SJCRH30 (cell line): Measurements from ENCODE around the gene RAVER1. TPM values are rescaled to one million over a fixed set of nuclear protein-coding genes. Genes with fewer than 3 reads are reported as not detected.

Experiments
- DNase-seq, 2 experiments: peaks; one replicate each; pipeline ENCODE4 v3.0.0-alpha.2; 2015 to 2020
- H3K27ac ChIP-seq: fragments of 250-450 bp; sonication (Bioruptor Pico); 2 replicates; pipeline ENCODE4 v1.5.1; 2020; ENCODE audit warnings: mild to moderate bottlenecking, moderate library complexity
- H3K27me3 ChIP-seq: fragments of 250-450 bp; sonication (Bioruptor Pico); 2 replicates; pipeline ENCODE4 v1.5.1; 2020; ENCODE audit warnings: mild to moderate bottlenecking, moderate library complexity
- H3K36me3 ChIP-seq: fragments of 250-450 bp; sonication (Bioruptor Pico); 2 replicates; pipeline ENCODE4 v1.5.1; 2020; ENCODE audit warnings: mild to moderate bottlenecking, moderate library complexity
- H3K4me1 ChIP-seq: fragments of 250-450 bp; sonication (Bioruptor Pico); 2 replicates; pipeline ENCODE4 v1.5.1; 2020; ENCODE audit warnings: mild to moderate bottlenecking, moderate library complexity
- H3K4me3 ChIP-seq: fragments of 250-450 bp; sonication (Bioruptor Pico); 2 replicates; pipeline ENCODE4 v1.5.1; 2020; ENCODE audit warnings: mild to moderate bottlenecking, moderate library complexity
- H3K9me3 ChIP-seq: fragments of 250-450 bp; sonication (Bioruptor Pico); replicated peaks from 2 replicates; pipeline ENCODE4 v1.5.1; 2020; ENCODE audit warnings: mild to moderate bottlenecking, moderate library complexity
- total RNA-seq: library from RNA; depleted of rRNA; stranded (reverse); fragments of >200 nt; shearing (Covaris generic); gene quantifications from 2 replicates; pipeline ENCODE4 v1.2.3, GENCODE V29; 2014

RAVER1 gene
- total RNA-seq, 1 experiment from 2014 or later, result 20.1 TPM

DNA sequence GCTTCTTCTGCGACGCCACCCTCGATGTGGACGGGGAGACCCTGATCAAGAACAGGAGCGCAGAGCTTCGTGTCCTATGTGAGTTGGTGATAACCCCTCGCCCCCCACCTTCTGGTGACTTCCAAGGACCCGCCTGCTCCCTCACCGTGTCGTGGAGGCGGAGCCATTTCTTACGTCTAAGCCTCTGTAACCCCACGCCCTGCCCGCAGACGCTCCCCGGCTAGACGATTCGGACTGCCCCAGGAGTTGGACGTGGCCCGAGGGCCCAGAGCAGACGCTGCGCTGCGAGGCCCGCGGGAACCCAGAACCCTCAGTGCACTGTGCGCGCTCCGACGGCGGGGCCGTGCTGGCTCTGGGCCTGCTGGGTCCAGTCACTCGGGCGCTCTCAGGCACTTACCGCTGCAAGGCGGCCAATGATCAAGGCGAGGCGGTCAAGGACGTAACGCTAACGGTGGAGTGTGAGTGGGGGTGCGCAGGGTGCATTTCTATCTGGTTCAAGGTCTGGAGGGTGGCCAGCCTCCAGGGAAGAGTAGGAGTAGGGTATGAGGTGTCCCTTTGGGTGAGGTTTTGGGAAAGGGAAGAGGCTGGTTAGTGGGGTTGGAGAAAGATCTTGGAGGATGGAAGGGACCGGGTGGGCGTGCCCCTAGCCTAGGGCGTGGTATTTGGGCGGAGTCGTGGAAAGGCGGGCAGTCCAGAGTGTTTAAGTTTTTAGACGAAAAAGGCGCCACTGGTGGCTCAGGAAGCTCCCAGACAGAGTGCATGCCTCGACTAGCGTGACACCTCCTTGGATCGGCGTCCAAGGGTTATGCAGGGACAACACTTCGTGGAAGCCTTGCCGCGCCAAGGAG lies 40.3 kb downstream of the RAVER1 start:
- Histone ChIP-seq H3K27me3 (no peaks in the 10 kb centered on the region), H3K4me3 (peak overlapping the region; percentile 52), H3K27ac (no peak overlapping the region), H3K9me3 (no peaks in the 10 kb centered on the region; the same call in 1 of the 2 replicates), H3K4me1 (no peaks in the 10 kb centered on the region), H3K36me3 (no peaks in the 10 kb centered on the region)
- no peak for DNase-seq

GRCh38 chr19:10292206-10292788 lies 41.0 kb downstream of the RAVER1 start:
- Histone ChIP-seq H3K4me1 (no peaks in the 10 kb centered on the region; the same call in 1 of the 2 replicates), H3K4me3 (peak overlapping the region; percentile 52), H3K9me3 (no peaks in the 10 kb centered on the region; the same call in 1 of the 2 replicates), H3K27me3 (no peaks in the 10 kb centered on the region), H3K27ac (no peak overlapping the region), H3K36me3 (no peaks in the 10 kb centered on the region)
- DNase-seq, result peak; percentile 82

DNA sequence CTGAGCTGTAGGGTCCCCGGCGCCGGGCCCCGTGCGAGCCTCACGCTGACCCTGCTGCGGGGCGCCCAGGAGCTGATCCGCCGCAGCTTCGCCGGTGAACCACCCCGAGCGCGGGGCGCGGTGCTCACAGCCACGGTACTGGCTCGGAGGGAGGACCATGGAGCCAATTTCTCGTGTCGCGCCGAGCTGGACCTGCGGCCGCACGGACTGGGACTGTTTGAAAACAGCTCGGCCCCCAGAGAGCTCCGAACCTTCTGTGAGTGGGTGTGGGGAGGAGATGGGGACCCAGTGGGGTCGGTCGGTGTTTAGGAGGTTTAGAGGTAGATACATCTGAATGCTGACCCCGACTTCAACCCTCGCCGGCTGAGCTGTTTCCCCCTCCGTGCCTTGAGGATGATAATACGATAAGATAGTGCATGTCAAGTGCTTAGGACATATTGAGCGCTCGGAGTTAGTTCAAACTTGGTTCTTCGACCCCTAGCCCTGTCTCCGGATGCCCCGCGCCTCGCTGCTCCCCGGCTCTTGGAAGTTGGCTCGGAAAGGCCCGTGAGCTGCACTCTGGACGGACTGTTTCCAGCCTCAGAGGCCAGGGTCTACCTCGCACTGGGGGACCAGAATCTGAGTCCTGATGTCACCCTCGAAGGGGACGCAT lies 41.6 kb downstream of the RAVER1 start:
- DNase-seq, result no peak
- H3K36me3 ChIP-seq, result no peaks in the 10 kb centered on the region
- no peak overlapping the region for H3K27ac ChIP-seq

DNA sequence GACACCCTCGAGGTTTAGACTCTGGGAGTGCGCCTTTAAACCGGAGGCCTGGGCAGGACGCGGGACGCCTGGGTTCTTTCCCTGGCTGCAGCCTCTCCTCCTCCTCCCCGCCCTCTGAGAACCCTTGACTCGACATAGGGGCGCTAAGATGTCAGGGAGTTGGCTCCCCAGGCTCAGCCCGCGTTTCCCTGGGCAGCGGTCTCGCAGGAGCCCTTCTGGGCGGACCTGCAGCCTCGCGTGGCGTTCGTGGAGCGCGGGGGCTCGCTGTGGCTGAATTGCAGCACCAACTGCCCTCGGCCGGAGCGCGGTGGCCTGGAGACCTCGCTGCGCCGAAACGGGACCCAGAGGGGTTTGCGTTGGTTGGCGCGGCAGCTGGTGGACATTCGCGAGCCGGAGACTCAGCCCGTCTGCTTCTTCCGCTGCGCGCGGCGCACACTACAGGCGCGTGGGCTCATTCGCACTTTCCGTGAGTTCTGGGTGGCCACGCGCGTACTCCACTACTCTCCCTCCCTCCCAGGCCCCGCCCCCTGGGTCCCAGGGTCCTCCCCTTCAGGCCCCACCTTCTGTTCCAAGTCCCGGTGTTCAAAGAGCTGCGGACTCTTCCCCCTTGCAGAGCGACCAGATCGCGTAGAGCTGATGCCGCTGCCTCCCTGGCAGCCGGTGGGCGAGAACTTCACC lies 42.3 kb downstream of the RAVER1 start:
- Histone ChIP-seq H3K4me3 (peak overlapping the region; percentile 52), H3K27me3 (no peaks in the 10 kb centered on the region), H3K4me1 (peaks cover 3% of the 10 kb centered on the region; the same call in 1 of the 2 replicates), H3K36me3 (no peaks in the 10 kb centered on the region), H3K9me3 (no peaks in the 10 kb centered on the region; the same call in 1 of the 2 replicates), H3K27ac (no peak overlapping the region)
- peak; percentile 42 to 54 for DNase-seq

More for the DNA sequence above, 41.6 kb downstream of the RAVER1 start:
- Histone ChIP-seq H3K27me3 (no peaks in the 10 kb centered on the region), H3K9me3 (no peaks in the 10 kb centered on the region; the same call in 1 of the 2 replicates), H3K4me3 (peak overlapping the region; percentile 52), H3K4me1 (no peaks in the 10 kb centered on the region; the same call in 1 of the 2 replicates)

- H3K27me3 ChIP-seq, result no peaks in the 10 kb centered on the region
- DNase-seq, result no peak
- peaks cover 3% of the 10 kb centered on the region; the same call in 1 of the 2 replicates for H3K4me1 ChIP-seq
- no peak overlapping the region for H3K4me3 ChIP-seq
- H3K9me3 ChIP-seq, result no peaks in the 10 kb centered on the region; the same call in 1 of the 2 replicates
- no peak overlapping the region for H3K27ac ChIP-seq
- no peaks in the 10 kb centered on the region for H3K36me3 ChIP-seq
Measured at GRCh38 chr19:10290357-10290875, 42.9 kb downstream of the RAVER1 start.

GRCh38 chr19:10289836-10290356 lies 43.4 kb downstream of the RAVER1 start, which contains the start of gene ICAM5:
TSS of gene ICAM5 (plus strand) at chr19:10289952. CDS start at chr19:10290044, 92 bp downstream.
- no peaks in the 10 kb centered on the region for H3K27me3 ChIP-seq
- H3K4me1 ChIP-seq, result peaks cover 3% of the 10 kb centered on the region; the same call in 1 of the 2 replicates
- no peaks in the 10 kb centered on the region; the same call in 1 of the 2 replicates for H3K9me3 ChIP-seq
- no peak for DNase-seq
- no peaks in the 10 kb centered on the region for H3K36me3 ChIP-seq
- no peak within 1 kb of the TSS for H3K27ac ChIP-seq
- H3K4me3 ChIP-seq, result no peak within 1 kb of the TSS

GRCh38 chr19:10289167-10289835 lies 44.0 kb downstream of the RAVER1 start:
- no peak for DNase-seq
- Histone ChIP-seq H3K27me3 (no peaks in the 10 kb centered on the region), H3K36me3 (no peaks in the 10 kb centered on the region), H3K9me3 (no peaks in the 10 kb centered on the region; the same call in 1 of the 2 replicates), H3K4me1 (peaks cover 3% of the 10 kb centered on the region; the same call in 1 of the 2 replicates), H3K4me3 (no peak overlapping the region), H3K27ac (no peak overlapping the region)

GRCh38 chr19:10288662-10289166 lies 44.6 kb downstream of the RAVER1 start:
- Histone ChIP-seq H3K9me3 (no peaks in the 10 kb centered on the region; the same call in 1 of the 2 replicates), H3K27me3 (no peaks in the 10 kb centered on the region), H3K27ac (no peak overlapping the region), H3K4me3 (no peak overlapping the region), H3K36me3 (no peaks in the 10 kb centered on the region), H3K4me1 (peaks cover 3% of the 10 kb centered on the region; the same call in 1 of the 2 replicates)
- no peak for DNase-seq

DNA sequence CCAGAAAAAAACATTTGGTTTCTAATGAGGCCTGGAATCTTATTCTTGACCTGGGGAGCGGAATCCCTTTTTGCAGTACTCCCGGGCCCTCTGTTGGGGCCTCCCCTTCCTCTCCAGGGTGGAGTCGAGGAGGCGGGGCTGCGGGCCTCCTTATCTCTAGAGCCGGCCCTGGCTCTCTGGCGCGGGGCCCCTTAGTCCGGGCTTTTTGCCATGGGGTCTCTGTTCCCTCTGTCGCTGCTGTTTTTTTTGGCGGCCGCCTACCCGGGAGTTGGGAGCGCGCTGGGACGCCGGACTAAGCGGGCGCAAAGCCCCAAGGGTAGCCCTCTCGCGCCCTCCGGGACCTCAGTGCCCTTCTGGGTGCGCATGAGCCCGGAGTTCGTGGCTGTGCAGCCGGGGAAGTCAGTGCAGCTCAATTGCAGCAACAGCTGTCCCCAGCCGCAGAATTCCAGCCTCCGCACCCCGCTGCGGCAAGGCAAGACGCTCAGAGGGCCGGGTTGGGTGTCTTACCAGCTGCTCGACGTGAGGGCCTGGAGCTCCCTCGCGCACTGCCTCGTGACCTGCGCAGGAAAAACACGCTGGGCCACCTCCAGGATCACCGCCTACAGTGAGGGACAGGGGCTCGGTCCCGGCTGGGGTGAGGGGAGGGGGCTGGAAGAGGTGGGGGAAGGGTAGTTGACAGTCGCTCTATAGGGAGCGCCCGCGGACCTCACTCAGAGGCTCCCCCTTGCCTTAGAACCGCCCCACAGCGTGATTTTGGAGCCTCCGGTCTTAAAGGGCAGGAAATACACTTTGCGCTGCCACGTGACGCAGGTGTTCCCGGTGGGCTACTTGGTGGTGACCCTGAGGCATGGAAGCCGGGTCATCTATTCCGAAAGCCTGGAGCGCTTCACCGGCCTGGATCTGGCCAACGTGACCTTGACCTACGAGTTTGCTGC lies 46.3 kb downstream of the RAVER1 start, which contains the start of gene ICAM4:
ICAM4 (plus strand) TSS at position 153 of the 935 bp plus-strand sequence; CDS start at position 211, 58 bp downstream.
- Histone ChIP-seq H3K27ac (peak within 1 kb of the TSS; percentile 73), H3K9me3 (no peaks in the 10 kb centered on the region; the same call in 1 of the 2 replicates), H3K36me3 (no peaks in the 10 kb centered on the region), H3K27me3 (no peaks in the 10 kb centered on the region), H3K4me1 (peaks cover 3% of the 10 kb centered on the region; the same call in 1 of the 2 replicates), H3K4me3 (peak within 1 kb of the TSS; percentile 59)
- peak; percentile 89 to 90 for DNase-seq

DNA sequence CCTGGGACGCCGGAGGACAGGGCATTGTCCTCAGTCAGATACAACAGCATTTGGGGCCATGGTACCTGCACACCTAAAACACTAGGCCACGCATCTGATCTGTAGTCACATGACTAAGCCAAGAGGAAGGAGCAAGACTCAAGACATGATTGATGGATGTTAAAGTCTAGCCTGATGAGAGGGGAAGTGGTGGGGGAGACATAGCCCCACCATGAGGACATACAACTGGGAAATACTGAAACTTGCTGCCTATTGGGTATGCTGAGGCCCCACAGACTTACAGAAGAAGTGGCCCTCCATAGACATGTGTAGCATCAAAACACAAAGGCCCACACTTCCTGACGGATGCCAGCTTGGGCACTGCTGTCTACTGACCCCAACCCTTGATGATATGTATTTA lies 47.9 kb downstream of the RAVER1 start:
- Histone ChIP-seq H3K36me3 (no peaks in the 10 kb centered on the region), H3K27ac (no peak overlapping the region), H3K4me3 (no peak overlapping the region), H3K9me3 (no peaks in the 10 kb centered on the region; the same call in 1 of the 2 replicates), H3K4me1 (peaks cover 3% of the 10 kb centered on the region; the same call in 1 of the 2 replicates), H3K27me3 (no peaks in the 10 kb centered on the region)
- DNase-seq, result no peak

GRCh38 chr19:10284960-10285278 lies 48.4 kb downstream of the RAVER1 start:
- Histone ChIP-seq H3K36me3 (no peaks in the 10 kb centered on the region), H3K27me3 (no peaks in the 10 kb centered on the region), H3K9me3 (no peaks in the 10 kb centered on the region; the same call in 1 of the 2 replicates), H3K4me3 (no peak overlapping the region), H3K4me1 (peaks cover 3% of the 10 kb centered on the region; the same call in 1 of the 2 replicates), H3K27ac (no peak overlapping the region)
- DNase-seq, result no peak
